Stimulated activated CD8-positive, alpha-beta memory T cell treated with anti-CD3 and anti-CD28 coated beads, Interleukin-2, amount 100 ng/mL, for 1 hour (primary cell): ENCODE data around the gene PSRC1.

Experiments
- DNase-seq, 2 donors: peaks; one replicate each; pipeline ENCODE4 v3.0.0-alpha.2; 2020; ENCODE audit warnings: low read depth in 2 of 2

The PSRC1 gene

DNA sequence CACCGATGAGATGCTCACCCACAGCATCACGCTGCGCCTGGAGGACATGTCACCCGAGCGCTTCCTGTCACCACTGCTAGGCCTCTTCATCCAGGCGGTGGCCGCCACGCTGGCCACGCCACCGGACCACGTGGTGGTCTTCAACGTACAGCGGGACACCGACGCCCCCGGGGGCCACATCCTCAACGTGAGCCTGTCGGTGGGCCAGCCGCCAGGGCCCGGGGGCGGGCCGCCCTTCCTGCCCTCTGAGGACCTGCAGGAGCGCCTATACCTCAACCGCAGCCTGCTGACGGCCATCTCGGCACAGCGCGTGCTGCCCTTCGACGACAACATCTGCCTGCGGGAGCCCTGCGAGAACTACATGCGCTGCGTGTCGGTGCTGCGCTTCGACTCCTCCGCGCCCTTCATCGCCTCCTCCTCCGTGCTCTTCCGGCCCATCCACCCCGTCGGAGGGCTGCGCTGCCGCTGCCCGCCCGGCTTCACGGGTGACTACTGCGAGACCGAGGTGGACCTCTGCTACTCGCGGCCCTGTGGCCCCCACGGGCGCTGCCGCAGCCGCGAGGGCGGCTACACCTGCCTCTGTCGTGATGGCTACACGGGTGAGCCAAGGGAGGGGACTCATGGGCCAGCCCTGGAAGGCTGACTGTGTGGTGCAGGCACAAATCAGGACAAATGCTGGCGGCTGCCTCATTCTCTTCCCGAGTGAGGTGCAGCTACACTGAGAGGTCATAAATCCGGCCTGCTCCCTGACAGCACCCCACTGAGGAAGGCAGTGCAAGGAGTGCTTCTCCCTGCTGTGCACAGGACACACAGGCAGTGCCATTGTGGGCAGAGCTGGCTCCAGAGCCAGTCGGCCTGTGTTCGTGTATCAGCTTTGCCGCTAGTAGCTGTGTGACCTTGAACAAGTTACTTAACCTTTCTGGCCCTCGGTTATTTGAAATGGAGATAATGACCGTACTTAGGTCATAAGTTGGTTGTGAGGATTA is 24.2 kb downstream of the PSRC1 start:
- no peak for DNase-seq

DNA sequence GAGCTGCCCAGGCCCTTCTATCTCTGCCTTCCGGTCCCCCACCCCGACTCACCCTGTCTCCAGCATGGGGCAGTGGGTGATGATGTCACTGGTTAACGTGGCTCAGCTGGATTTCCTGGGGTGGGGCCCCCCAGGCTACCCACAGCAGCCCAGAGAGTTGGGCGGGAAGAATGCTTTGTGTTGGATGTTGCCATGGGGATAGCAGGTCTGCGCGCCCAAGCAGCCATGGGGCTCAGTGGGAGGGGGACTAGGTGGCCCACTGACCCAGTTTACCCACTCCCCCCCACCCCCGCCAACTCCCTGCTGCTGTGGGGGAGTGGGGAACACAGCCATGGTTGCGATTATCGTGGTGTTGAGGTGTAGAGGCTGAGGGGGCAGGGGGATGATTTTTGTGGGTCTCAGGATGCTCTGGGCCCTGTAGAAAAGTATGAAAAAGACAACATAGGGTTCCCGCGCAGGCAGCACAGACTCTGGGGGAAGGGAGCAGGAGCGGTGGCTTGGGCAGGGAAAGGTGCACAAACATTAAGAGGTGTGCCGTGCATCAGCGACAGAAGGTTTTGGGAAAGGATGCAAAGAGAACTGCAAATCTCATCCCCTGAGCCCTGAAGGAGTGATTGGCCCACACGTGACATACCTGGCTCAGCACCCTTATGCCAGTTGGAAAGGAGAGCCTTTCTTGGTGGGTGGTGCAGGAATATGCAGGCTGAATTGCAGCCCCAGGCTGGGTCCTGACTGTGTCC is 25.1 kb downstream of the PSRC1 start:
- no peak for DNase-seq

DNA sequence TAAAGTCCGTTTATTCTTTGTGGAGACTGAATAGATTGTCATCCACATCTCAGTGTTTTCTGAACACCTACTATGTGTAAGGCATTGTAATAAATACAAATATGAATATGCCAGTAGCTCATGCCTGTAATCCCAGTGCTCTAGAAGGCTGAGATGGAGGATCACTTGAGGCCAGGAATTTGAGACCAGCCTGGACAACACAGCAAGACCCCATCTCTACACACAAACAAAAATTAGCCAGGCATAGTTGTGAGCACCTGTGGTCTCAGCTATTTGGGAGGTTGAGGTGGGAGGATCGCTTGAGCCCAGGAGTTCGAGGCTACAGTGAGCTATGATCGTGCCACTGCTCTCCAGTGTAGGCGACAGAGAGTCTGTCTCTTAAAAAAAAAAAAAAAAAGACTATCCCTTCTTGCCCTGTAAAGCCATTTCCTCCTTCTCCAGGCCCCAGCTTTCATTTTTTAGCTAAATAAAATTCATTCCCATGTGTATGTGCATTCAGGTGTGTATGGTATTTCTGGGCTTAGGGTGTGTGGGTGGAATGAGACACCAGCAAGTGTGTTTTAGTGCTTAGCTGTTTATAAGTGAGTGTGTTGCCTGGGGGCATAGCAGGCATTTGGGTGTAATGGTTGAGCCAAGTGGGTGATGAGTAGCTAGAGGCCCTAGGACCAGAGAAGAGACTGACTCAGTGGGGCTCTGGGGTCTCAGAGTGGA is 25.8 kb downstream of the PSRC1 start:
- DNase-seq: no peak

GRCh38 chr1:109256085-109256484 is 26.9 kb downstream of the PSRC1 start:
- no peak for DNase-seq

- DNase-seq: no peak
Observed at GRCh38 chr1:109255678-109256077, 27.3 kb downstream of the PSRC1 start.

DNA sequence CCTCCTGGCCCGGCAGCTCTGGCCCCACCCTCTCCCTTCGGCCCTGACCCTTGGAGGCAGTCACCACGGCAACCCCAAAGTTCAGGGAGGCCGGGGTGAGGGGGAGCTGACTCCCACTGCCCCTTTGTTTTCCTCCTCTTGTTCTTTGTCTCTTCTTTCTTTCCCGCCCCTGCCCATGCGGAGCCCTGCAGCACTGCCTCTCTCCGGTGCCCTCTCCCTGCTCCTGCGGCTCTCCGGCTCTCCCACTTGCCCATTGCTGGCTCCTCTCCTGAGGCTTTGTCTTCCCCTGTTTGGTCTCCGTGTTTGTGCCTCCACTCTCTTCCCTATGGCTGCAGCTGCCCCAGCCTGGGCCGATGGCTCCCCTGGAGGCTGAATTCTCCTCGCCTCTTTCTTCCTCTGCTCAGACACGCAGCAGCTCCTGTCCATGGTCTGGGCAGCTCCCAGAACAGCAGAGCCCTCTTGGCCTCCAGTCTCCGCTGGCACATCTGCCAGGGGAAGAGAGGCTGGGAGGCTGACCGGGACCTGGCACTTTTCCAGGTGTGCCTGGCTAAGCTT is 27.8 kb downstream of the PSRC1 start:
- no peak for DNase-seq

DNA sequence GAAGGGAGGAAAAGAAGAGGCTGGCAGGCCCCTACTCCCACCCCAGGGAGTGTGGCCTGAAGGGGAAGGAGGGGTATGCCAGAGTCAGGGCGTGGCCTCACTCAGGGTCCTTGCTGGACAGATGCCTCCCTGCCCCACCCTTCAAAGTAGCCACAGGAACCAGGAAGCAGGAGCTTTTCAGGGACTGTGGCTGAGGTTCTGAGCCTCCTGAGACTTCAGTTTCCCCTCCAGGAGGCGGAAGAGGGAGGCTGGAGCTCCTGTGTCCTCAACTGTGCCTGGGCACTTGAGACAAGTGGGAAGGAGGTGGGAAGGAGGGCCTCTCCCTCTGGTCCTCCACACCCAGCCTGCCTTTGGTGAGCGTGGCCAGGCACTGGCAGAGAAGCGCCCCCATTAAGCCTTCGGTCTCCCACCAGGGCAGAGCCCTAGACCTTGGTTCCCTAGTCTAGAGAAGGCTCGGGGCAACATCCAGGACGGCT is 28.3 kb downstream of the PSRC1 start:
- DNase-seq: no peak

DNA sequence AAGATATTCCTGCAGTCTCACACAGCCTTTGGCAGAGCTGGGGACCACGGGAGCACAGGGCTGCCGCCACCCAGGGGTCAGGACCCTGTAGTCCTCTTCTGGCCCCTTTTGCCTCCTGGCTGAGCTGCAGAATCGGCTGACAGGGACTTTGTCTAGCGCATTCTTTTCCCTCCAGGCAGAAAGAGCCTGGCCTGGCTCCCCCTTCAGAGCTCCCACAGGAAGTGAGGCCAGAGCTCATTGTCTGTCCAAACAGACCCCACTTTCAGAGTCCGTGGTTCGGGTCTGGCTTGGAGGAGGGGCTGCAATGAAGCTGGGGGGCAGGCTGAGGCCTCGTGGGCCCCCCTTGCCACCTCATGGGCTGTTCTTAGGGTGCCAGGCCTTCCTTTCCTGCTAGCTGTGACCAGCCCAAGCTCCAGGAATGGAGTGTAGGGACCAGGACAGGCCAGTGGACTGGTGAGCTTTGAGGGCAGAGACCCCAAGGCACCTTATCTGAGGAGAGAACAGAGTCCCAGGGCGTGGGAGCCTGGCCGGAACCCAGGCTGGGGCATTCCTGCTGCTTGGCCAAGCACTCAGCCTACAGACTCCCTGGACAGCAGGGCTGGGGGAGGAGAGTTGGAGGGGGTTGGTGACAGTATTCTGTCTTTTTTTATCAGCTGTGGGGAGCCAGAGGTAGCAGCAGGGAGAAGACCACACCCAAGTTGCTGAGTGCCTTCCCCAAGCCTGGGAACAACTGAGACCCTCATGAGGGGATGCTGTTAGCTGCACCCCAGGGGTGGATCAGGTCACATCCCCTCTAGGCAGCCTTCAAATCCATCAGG is 28.9 kb downstream of the PSRC1 start:
- DNase-seq: no peak

- no peak for DNase-seq
Observed at GRCh38 chr1:109252893-109253802, 29.8 kb downstream of the PSRC1 start.

DNA sequence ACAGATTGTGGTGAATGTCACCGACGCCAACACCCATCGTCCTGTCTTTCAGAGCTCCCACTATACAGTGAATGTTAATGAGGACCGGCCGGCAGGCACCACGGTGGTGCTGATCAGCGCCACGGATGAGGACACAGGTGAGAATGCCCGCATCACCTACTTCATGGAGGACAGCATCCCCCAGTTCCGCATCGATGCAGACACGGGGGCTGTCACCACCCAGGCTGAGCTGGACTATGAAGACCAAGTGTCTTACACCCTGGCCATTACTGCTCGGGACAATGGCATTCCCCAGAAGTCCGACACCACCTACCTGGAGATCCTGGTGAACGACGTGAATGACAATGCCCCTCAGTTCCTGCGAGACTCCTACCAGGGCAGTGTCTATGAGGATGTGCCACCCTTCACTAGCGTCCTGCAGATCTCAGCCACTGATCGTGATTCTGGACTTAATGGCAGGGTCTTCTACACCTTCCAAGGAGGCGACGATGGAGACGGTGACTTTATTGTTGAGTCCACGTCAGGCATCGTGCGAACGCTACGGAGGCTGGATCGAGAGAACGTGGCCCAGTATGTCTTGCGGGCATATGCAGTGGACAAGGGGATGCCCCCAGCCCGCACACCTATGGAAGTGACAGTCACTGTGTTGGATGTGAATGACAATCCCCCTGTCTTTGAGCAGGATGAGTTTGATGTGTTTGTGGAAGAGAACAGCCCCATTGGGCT is 30.6 kb downstream of the PSRC1 start:
- DNase-seq: no peak

GRCh38 chr1:109251277-109252166 is 31.4 kb downstream of the PSRC1 start:
- DNase-seq: no peak

DNA sequence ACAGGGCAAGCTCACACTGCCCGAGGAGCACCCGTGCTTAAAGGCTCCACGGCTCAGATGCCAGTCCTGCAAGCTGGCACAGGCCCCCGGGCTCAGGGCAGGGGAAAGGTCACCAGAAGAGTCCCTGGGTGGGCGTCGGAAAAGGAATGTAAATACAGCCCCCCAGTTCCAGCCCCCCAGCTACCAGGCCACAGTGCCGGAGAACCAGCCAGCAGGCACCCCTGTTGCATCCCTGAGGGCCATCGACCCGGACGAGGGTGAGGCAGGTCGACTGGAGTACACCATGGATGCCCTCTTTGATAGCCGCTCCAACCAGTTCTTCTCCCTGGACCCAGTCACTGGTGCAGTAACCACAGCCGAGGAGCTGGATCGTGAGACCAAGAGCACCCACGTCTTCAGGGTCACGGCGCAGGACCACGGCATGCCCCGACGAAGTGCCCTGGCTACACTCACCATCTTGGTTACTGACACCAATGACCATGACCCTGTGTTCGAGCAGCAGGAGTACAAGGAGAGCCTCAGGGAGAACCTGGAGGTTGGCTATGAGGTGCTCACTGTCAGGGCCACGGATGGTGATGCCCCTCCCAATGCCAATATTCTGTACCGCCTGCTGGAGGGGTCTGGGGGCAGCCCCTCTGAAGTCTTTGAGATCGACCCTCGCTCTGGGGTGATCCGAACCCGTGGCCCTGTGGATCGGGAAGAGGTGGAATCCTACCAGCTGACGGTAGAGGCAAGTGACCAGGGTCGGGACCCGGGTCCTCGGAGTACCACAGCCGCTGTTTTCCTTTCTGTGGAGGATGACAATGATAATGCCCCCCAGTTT is 32.3 kb downstream of the PSRC1 start:
- no peak for DNase-seq

- no peak for DNase-seq
Observed at GRCh38 chr1:109249654-109250401, 33.1 kb downstream of the PSRC1 start.

- DNase-seq: peak in 1 of 2 donors; percentile 21
Observed at GRCh38 chr1:109248797-109249629, 33.9 kb downstream of the PSRC1 start, which contains the start of gene CELSR2. Gene CELSR2, plus strand, starts transcription at chr1:109249539. Its CDS starts 541 bp downstream, at chr1:109250080.

DNA sequence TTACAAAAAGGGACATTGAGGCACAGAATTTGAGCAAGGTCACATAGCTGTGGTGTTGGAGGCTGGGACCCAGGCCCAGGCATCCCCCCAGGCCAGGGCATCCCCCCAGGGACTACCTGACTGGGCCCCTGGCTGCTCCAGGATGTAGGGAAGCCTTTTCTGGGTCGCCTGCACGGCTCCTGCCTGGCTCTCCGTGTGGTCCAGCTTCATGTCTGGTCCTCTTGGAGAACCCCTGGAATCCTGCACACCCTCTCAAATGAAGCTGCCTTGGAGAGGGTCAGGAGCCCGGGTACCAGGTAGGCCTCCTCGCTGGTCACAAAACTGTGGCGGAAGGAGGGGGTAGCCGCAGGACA is 34.5 kb downstream of the PSRC1 start:
- DNase-seq: no peak
